GM21360 (cell line): ENCODE data around the gene MEF2D.

Experiments
- ATAC-seq: cut with Tn5 transposase; IDR thresholded peaks from one replicate; pipeline ENCODE4 v1.9.1; 2021; ENCODE audit warnings: mild to moderate bottlenecking, moderate library complexity; ENCODE audit not compliant: unreplicated experiment

The MEF2D gene

GRCh38 chr1:156430866-156431265 is 69.7 kb downstream of the MEF2D start:
- ATAC-seq: no peak

GRCh38 chr1:156430303-156430702 is 70.3 kb downstream of the MEF2D start:
- ATAC-seq: no peak

- no peak for ATAC-seq
These were observed 71.1 kb downstream of the MEF2D start for GRCh38 chr1:156429313-156430060.

- no peak for ATAC-seq
These were observed 71.8 kb downstream of the MEF2D start for GRCh38 chr1:156428746-156429288.

- no peak for ATAC-seq
These were observed 72.6 kb downstream of the MEF2D start for GRCh38 chr1:156427957-156428356.

- no peak for ATAC-seq
These were observed 74.6 kb downstream of the MEF2D start for GRCh38 chr1:156425943-156426342.

GRCh38 chr1:156424806-156425432 is 75.7 kb downstream of the MEF2D start:
- ATAC-seq: no peak

GRCh38 chr1:156423422-156424352 is 76.9 kb downstream of the MEF2D start:
- no peak for ATAC-seq

- no peak for ATAC-seq
These were observed 77.9 kb downstream of the MEF2D start for GRCh38 chr1:156422602-156423091.

GRCh38 chr1:156421939-156422601 is 78.5 kb downstream of the MEF2D start:
- no peak for ATAC-seq

- ATAC-seq: peak; percentile 59
These were observed 79.3 kb downstream of the MEF2D start for GRCh38 chr1:156421062-156421938.

- no peak for ATAC-seq
These were observed 80.1 kb downstream of the MEF2D start for GRCh38 chr1:156420205-156421061.

- ATAC-seq: no peak
These were observed 80.7 kb downstream of the MEF2D start for GRCh38 chr1:156419854-156420204.

GRCh38 chr1:156418416-156419070 is 82.0 kb downstream of the MEF2D start:
- no peak for ATAC-seq

- no peak for ATAC-seq
These were observed 83.1 kb downstream of the MEF2D start for GRCh38 chr1:156417401-156418020.

- no peak for ATAC-seq
These were observed 83.6 kb downstream of the MEF2D start for GRCh38 chr1:156416993-156417392.

GRCh38 chr1:156414461-156415064 is 86.0 kb downstream of the MEF2D start:
- ATAC-seq: no peak
